D341Med (cell line): ENCODE data around the gene B3GNT5.
"Not testable (repeated sequence)": the region's sequence is repeated elsewhere in the genome, so short reads cannot be mapped to it uniquely, and the experiment has no call there.

Experiments
- DNase-seq: peaks from one replicate; pipeline ENCODE4 v3.0.0; 2012; ENCODE audit warnings: low spot score

Gene B3GNT5

DNA sequence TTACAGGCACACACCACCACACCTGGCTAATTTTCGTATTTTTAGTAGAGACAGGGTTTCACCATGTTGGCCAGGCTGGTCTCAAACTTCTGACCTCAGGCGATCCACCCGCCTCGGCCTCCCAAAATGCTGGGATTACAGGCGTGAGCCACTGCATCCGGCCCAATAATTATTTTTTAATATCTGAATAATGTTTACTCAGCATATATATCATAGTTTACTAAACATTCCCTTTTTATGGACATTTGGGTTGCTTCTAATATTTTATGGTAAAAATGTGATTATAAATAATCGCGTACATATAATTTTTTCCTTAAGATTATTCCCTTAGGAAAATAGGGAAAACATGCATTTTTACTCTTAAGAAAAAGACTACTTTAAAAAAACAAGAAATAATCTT lies 22.8 kb upstream of the B3GNT5 start:
- DNase-seq, result not testable (repeated sequence)

DNA sequence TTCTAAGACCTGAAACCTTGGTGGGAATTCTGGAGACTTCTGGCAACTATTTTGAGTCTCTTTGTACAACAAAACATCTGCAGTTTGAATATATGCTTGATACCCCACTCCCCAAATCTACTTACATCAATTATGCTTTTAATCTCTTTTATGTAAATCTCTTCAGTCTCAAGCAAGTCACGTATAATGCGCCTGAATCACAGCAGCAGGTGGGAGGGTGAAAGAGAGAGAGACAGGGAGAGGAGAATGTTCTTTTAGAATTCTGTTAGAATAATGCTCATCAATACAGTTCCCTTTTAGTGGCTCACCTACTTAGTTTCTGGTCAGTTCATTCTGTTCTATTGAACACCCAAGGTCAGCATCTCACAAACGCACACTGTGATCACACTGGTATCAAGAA lies 22.2 kb upstream of the B3GNT5 start:
- no peak for DNase-seq

DNA sequence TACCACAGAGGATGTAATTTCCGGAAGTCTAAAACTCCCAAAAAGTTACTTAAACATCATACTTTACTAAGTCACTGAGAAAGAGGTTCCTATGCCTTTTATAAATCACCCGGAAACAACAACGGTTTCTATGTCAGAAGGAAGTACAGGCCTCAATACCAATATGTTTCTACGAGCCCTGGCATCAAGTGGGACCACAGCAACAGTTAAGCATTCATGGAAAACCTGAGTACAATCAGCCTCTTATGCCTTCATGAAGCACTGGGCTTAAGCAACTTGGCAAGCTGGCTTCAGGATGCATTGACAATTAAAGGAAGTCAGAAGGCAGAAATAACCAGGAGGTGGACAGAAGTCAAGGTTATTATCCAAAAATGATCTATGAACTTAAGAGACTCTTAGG lies 19.1 kb upstream of the B3GNT5 start:
- no peak for DNase-seq

DNA sequence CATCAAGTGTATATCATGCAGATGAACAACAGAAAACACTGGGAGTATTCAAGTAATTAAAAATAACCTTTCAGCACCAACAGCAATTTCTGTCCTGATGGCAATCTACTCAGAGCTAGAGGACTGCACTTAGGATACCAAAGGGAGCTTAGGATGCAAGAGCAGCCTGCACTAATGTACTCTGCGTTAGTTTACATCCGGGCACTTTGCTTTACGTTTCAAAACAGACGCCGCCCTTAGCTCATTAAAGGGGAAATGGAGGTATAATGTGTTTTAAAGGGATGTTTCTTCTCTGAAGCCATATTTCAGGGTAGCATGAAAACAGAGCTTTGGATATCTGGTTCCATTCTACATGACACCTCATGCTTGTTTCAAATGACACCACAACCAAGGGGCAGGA lies 14.0 kb upstream of the B3GNT5 start:
- DNase-seq, result no peak

DNA sequence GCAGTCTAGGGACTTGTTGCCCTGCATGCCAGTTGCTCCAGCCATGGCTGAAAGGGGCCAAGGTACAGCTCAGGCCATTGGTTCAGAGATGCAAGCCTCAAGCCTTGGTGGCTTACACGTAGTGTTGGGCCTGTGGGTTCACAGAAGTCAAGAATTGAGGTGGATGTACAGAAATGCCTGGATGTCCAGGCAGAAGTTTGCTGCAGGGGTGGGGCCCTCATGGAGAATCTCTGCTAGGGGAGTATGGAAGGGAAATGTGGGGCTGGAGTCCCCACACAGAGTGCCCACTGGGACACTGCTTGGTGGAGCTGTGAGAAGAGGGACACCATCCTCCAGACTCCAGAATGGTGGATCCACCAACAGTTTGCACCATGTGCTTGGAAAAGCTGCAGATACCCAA lies 10.6 kb upstream of the B3GNT5 start:
- no peak for DNase-seq

DNA sequence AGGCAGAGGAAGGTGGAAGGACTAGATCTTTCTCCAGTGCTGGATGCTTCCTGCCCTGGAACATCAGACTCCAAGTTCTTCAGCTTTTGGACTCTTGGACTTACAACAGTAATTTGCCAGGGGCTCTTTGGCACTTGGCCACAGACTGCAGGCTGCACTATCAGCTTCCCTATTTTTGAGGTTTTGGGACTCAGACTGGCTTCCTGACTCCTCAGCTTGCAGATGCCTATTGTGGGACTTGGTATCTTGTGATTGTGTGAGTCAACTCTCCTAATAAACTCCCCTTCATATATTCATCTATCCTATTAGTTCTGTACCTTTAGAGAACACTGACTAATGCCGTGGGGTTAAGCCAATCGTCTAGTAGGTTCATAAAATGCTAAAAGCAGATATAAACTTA lies 8.8 kb upstream of the B3GNT5 start:
- DNase-seq, result no peak

DNA sequence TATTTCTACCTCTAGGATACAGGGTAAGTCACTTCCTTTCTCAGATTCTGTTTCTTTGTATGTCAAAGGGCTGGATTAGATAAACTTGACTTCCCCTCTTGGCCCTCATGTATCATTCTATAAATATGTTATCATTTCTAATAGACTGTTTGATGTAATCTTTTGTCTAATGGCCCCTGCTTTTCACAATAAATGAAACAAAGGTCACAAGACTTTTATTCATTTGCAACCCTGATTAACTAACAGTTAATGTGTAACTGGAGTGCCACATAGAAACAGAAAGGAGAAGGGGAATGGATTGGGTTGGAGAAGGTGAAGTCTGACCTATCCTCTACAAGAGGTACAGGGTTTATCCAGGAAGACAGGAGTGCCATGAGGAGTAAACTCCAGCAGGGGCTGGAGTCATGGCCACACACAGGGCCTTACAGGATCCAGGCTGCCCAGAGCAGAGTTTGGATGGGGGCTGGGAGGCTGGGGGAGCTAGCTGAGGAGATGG lies 8.0 kb upstream of the B3GNT5 start:
- no peak for DNase-seq

DNA sequence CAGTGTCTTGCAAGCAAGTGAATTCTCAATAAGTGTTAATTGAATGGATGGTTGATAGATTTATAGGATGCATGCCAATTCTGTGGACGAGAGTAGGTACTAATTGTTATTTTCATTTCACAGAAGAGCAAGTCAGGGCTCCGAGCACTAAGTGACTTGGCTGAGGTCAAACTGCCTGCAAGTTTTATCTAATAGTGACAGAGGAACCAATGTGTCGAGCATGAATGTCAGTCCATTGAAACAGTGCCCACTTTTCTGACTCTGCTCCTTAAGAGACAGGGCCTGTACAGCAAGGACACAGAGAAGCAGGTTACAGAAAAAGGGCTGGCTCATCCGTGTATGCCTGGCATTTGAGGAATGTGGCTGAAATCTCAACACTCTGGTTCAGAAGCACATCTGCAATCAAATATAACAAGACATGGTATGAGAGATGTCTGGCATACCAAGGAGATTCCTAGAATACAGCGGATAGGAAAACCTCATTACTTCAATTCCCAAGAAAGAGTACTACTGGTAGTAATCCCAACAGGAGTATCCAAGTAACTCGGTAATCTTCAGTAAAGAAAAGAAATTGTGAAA lies 6.0 kb upstream of the B3GNT5 start:
- no peak for DNase-seq

DNA sequence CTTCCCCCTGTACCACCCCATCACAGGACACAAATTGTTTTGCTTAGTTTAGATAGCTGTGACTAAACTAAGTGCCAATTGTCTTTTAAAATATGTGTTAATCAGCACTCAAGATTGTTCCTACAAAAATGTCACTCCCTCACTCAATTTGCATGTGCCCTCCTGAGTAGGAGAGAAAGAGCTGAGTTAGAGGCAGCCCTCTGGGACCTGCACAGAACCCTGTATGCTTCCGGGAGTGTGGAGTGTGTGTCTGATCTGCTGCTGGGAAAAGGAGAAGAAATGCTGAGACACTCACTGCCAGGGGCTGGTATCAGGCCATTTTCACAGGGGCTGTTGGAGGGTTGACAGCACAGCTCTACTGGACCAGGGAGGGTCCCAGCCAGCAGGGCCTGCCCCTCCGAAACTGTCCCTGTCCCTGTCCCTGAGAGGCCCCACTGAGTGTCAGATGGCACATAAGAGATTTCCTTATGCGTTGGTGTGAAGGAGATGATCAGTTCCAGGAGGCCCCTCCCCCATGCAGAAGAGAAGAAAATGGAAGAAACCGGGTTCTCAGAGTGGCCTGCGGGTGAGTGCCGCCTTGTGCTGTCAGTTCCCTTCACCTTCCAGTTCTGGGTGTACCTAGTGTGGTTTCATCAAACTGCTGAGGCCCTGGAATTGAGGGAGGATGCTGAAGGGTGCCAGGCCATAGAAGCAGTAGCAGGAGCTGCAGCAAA lies 3.9 kb upstream of the B3GNT5 start:
- DNase-seq, result no peak

DNA sequence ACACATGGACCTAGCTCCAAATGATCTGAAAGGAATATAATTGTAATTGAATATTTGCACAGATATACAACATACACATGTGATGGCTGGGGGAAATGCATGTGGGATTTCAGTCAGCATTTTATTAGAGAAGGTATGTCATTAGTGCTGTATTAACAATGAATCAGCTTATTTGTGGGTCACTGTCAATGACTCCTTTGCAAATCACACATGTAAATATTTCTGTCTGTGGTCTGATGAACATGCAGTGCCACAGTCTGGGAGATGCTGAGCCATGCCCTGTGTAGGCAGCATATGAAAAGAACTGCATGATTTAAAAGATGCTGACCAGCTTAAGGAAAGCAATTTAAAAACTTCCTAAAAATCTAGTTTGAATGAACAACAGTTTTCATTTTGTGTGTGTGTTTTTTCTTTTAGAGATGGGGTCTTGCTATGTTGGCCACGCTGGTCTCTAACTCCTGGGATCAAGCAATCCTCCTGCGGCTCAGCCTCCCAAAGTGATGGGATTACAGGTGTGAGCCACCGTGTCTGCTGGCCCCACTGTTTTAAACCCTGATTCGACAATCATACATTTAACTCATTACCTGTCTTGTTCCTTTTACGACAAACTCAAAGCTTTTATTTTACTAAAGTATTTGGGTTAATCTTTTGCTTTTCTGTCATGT lies 803 bp upstream of the B3GNT5 start:
- no peak for DNase-seq

DNA sequence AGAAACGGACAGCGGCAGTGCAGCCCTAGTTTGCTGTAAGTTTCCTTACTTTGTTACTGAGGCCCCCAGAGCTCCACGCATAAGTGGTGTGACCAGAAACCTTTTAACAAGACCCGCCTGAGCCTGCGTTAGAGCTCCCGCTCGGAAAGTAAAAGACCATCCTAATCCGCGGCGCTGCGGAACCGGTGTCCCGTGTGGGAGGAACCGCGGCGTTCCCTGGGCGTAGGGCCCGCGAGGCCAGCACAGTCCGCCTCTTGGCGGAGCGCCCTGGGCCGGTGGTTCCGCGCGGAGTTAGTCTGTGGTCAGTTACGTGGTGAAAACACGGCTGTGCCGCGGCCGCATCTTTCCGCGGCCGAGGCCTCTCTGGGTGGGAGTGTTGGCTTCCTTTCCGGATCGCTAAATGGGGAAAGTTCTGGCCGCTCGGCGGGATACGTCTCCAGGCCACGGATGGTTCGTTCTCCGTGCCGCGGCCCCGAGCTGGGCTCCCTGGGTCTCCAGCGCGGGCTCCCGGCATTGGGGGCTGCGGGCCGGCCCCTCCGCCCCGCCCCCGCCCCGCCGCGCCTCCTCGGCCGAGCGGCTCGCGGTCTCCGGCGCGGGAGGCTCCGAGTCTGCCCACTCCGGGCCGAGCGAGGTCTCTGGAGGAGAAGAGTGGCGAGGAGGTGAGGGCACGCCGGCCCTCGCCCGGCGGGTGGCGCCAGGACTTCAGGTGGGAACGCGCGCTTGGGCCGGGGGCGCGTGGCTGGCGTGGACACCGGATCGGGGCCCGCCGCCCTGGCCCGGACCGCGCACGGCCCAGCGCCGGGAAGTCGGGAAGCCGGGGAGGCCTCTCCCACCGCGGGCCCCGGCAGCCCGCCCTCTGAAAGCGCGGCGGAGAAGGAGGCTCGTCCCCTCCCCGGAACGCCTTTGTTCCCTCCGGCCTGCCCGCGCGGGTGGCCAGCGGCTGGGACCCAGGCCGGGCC lies 754 bp downstream of the B3GNT5 start:
- no peak for DNase-seq

DNA sequence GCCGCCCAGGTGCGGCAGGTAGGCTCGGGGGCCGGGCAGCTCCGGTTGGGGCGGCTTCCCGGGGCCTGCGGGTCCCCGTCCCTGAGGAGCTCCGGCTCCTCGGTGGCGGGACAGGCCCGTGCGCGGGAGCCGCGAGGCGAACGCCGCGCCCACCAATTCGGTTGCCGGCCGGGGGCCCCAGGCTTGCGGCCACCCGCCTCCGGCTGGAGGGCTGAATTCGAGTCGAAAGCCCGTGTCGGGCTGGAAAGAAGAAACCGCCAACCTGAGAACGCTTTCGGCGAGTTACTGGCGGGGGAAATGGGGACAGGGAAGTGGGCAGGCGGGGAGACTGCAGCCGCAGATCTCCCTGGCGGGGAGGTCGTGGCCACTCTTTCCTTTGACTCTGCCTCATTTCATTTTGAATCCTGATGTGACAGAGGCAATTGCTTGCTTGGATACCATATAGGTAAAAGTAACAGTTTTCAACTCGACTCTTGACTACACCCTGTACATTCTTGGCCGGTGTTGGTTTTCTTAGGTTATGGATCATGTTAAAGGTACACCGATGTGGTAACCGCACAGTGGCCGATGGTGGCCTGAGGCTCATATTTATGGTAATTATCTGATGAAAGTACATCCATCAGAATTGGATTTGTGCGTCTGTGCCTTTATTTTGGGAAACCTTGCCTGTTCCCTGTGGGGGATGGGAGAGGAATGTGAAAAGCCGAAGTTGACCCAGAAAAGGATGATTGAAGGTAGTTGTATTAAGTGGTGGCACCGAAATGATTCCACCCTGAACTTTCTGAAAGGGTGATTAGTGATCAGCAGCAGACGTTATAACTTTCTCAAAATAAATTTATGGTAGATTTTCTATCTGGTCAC lies 1.7 kb downstream of the B3GNT5 start:
- no peak for DNase-seq

DNA sequence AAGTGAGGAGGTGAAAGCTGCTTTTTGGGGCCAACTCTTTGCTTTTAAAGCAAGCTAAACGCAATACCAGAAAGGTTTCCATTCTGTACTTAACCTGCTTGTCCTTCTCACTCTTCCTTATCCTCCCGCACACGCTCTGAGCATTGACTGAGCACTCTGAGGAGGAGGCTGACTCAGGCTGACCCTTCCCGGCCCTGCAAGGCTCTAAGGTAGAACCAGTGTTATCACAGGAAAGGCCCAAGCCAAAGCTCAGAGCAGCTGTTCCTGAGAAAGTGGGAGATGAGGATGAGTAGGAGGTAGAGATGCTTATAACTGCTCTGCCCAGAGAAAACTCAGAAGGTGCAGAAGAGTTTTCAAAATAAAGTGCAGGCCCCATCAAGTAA lies 2.3 kb downstream of the B3GNT5 start:
- DNase-seq, result no peak

DNA sequence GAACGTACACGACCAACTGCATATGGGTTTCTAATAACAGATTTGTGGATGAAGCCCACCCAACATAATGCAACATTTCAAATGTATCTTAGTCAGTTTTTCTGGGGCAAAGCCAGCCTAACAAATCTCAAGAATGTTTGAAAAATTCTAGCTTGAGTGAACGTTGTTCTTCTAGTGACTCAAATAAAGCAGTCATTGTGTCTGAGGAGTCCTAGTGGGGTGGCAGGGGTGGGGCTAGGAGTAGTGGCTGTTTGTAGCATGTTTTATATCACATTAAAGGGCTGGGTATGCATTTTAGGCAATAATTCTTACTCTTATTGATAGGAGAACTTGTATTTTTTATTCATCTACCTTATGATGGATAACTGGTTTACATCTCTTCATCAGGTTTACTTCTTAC lies 6.0 kb downstream of the B3GNT5 start:
- DNase-seq, result no peak

DNA sequence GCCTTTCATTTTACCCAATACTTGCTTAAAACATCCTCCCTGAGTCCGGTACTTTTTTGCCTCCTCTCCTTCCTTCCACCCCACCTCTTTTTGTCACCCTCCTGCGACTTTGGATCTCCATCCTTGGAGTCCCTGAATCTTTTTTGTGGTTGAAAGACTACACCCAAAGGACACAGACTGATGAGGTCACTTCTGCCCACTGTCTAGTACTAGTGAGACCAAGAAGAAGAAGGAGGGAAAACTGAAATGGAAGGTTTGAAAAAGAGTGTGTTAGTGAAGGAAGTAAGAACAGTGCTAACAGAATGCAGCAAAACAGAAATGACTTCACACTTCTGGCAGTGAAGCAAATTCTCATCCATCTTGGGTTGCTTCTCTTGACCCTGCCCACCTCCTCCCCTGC lies 6.6 kb downstream of the B3GNT5 start:
- no peak for DNase-seq

DNA sequence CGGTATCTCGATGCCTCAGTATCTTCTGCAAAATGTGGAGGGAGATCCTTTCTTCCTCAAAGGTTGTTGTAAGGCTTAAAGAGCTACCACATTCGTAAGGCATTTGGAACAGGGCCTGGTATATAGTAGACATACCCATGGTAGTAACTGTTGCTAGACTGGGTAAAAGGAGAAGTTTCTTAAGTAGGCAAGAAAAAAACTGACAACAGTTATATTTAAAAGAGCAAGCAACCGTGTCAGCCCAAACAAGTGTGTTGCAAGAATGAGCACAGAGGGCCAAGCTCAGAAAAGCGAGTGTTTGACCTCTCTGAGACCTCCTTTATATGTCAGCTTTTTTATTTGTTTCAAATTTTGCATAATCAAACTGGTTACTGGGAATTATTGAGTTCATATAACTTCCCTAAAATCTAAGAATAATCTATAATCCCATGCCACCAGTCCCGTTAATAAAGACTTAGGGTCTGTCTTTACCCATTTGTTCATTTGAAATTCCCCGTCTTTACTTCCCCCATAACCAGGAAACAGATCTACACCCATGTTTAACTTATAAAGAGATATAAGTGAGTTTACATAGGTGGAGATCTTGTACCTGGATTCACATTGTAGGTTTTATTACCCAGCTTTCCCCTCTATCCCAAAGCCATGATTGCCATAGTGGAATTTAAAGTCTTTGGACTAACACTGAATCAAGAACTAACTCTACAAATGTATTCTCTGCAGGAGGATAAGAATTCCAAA lies 7.3 kb downstream of the B3GNT5 start:
- DNase-seq, result no peak

DNA sequence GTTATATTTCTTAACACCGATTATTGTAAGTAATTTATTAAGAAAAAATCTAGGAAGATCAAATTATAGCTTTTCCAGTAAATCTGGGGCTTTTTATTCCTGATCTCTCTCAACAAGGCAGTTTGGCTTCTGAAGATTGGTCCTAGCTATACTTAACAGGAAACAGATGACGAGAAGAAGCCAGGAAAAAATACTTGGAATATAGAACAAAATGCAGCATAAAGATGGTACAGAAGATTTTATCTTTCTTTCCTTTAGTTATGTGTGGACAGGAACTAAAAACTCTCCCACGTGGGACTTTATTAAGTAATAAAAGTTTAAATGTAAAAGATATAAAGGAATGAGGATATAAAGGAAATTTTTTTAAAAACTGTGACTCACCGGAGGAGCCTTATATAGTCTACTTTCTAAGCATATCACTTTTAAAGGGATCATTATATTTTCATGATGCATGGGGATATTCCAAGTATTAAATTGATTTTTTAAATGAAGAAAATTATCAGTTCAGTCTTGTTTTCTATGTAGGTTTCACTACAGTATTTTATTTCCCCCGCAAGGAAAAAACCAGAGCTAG lies 8.2 kb downstream of the B3GNT5 start:
- no peak for DNase-seq

DNA sequence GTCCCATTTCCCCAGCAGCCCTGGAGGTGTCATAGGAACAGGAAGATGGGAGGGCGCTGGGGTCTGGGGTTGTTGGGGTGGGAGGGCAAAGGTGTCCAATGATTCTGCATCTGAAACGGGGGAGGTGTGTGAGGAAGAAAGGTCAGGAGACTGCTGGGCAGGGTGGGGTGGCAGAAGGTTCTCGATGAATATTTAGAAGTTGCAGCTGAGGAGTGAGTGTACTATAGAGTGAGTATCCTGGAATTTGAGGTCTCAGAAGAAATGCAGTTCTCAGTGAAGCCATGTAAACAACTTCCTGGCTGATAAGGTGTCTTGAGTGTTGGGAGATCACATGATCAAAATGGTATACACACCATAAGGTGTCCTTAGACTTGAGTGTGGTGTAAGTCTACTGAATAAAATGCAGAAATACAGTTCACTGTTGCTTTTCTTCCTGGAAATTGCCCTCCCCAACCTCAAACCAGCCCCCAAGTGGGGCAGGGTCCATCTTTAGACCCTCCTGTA lies 9.9 kb downstream of the B3GNT5 start:
- DNase-seq, result no peak

DNA sequence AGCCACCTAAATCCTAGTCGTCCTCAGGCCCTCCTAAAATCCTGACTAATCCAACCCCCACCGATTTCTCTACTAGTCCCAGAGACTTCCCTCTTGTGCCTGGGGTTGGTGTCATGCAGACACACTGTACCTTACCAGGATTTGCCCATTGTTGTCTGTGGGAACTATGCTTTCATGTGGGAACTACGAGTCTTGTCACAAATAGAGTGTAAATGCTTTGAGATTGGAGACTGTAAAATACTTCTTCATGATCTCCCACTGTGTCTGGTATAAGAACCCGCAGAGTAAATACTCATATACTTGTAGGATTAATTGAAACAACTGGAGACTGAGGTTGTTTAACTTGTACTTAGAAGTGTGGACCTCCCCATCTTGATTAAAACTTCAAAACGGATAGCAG lies 11.2 kb downstream of the B3GNT5 start:
- DNase-seq, result no peak

DNA sequence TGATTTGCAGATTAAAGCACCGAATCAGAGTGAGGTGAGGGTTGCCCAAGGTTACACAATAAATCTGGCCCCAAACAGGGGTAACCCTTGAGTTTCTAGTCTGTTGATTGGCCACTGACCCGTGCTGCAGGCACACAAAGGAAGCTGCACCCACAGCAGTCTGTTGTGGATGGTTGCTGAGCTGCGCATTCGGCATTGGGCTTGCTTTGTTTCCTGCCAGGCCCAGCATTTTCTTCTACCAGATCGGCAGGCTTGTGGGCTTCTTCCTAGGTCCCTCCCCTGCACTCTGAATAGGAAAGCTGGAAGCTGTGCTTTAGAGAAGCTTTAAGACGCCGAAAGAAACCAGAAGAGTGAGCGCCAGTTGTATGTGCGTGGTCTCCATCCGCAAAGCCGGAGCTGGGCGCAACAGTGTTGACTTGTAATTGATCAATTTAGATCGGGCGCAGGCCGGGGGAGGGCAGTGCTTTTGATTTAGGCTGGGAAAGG lies 12.1 kb downstream of the B3GNT5 start:
- no peak for DNase-seq
